KBM-7 (cell line): ENCODE results near the gene SOWAHA.

Source experiments
- DNase-seq: peaks from one replicate; pipeline ENCODE4 v3.0.0-alpha.2; 2015
- in situ Hi-C: fragments of 300-500 bp; cut with MboI; formaldehyde crosslinking; loops from 2 replicates; pipeline ENCODE4 v1.14.3; 2020; ENCODE audit warnings: low sequenced_read_pairs, low pct_unique_long_range_greater_than_20kb, mixed read lengths

SOWAHA gene

GRCh38 chr5:132822650-132823480, 9.8 kb downstream of the SOWAHA start:
- in situ Hi-C loops, result no loop called here
- DNase-seq, result no peak

- DNase-seq, result no peak
- in situ Hi-C loops, result no loop called here
These were observed 10.5 kb downstream of the SOWAHA start for GRCh38 chr5:132823481-132824050.

- in situ Hi-C loops, result no loop called here
These were observed 11.3 kb downstream of the SOWAHA start for GRCh38 chr5:132824426-132824825.

GRCh38 chr5:132825033-132825833, 12.1 kb downstream of the SOWAHA start:
- in situ Hi-C loops, result no loop called here
- DNase-seq, result no peak

More at GRCh38 chr5:132824426-132824825, 11.3 kb downstream of the SOWAHA start:
- DNase-seq, result no peak

GRCh38 chr5:132825834-132826391, 12.8 kb downstream of the SOWAHA start:
- no peak for DNase-seq
- in situ Hi-C loops, result no loop called here

GRCh38 chr5:132826424-132827082, 13.5 kb downstream of the SOWAHA start:
- DNase-seq, result no peak
- in situ Hi-C loops, result no loop called here

GRCh38 chr5:132827943-132828673, 15.0 kb downstream of the SOWAHA start:
- in situ Hi-C loops, result no loop called here
- no peak for DNase-seq

GRCh38 chr5:132828846-132829494, 15.9 kb downstream of the SOWAHA start:
- DNase-seq, result no peak
- in situ Hi-C loops, result no loop called here

- in situ Hi-C loops, result no loop called here
- peak; percentile 81 for DNase-seq
These were observed 16.8 kb downstream of the SOWAHA start for GRCh38 chr5:132829742-132830435.

- in situ Hi-C loops, result no loop called here
- DNase-seq, result no peak
These were observed 17.5 kb downstream of the SOWAHA start, which contains the start of gene SHROOM1 for GRCh38 chr5:132830436-132831094. Gene SHROOM1 (minus strand): TSS chr5:132830647. CDS start chr5:132826140, 4,507 bp downstream.

- in situ Hi-C loops, result no loop called here
- DNase-seq, result no peak
These were observed 18.2 kb downstream of the SOWAHA start for GRCh38 chr5:132831095-132831860.

GRCh38 chr5:132832612-132833011, 19.5 kb downstream of the SOWAHA start:
- in situ Hi-C loops, result no loop called here
- DNase-seq, result no peak

- in situ Hi-C loops, result no loop called here
- no peak for DNase-seq
These were observed 21.0 kb downstream of the SOWAHA start for GRCh38 chr5:132834057-132834456.

- no peak for DNase-seq
- in situ Hi-C loops, result no loop called here
These were observed 23.8 kb downstream of the SOWAHA start for GRCh38 chr5:132836852-132837251.

- no peak for DNase-seq
- in situ Hi-C loops, result no loop called here
These were observed 24.8 kb downstream of the SOWAHA start for GRCh38 chr5:132837868-132838267.
